Rectal smooth muscle tissue (tissue), 1 donor: Measurements from ENCODE around the gene PRICKLE3.
A peak's percentile ranks its signal among the peaks of the same experiment; 100 is the strongest.

ENCODE experiments used
- H3K27ac ChIP-seq: one replicate; pipeline ENCODE4 v1.7.0; 2013; ENCODE audit warnings: low read depth, low read length, inconsistent platforms
- H3K27me3 ChIP-seq: one replicate; pipeline ENCODE4 v1.7.0; 2013; ENCODE audit warnings: low read length; ENCODE audit not compliant: control insufficient read depth, insufficient read depth
- H3K36me3 ChIP-seq: one replicate; pipeline ENCODE4 v1.7.0; 2013; ENCODE audit warnings: low read length; ENCODE audit not compliant: control insufficient read depth, insufficient read depth
- H3K4me1 ChIP-seq: one replicate; pipeline ENCODE4 v1.7.0; 2013; ENCODE audit warnings: low read length; ENCODE audit not compliant: control insufficient read depth, insufficient read depth
- H3K4me3 ChIP-seq: one replicate; pipeline ENCODE4 v1.7.0; 2013; ENCODE audit warnings: low read length
- H3K9ac ChIP-seq: one replicate; pipeline ENCODE4 v1.7.0; 2013; ENCODE audit warnings: low read length

PRICKLE3 gene

GRCh38 chrX:49187526-49187925, 1.4 kb upstream of the PRICKLE3 start:
- no peaks in the 10 kb centered on the region for H3K27me3 ChIP-seq
- no peak overlapping the region for H3K4me3 ChIP-seq
- no peaks in the 10 kb centered on the region for H3K4me1 ChIP-seq
- no peak overlapping the region for H3K9ac ChIP-seq
- H3K36me3 ChIP-seq = peaks cover 4% of the 10 kb centered on the region
- no peak overlapping the region for H3K27ac ChIP-seq

- H3K27ac ChIP-seq = peak overlapping the region; percentile 78
- H3K36me3 ChIP-seq = peaks cover 4% of the 10 kb centered on the region
- H3K4me1 ChIP-seq = no peaks in the 10 kb centered on the region
- H3K9ac ChIP-seq = no peak overlapping the region
- no peaks in the 10 kb centered on the region for H3K27me3 ChIP-seq
- H3K4me3 ChIP-seq = no peak overlapping the region
Observed at GRCh38 chrX:49187028-49187394, 838 bp upstream of the PRICKLE3 start.

GRCh38 chrX:49184294-49185281, 1.6 kb downstream of the PRICKLE3 start:
- Histone ChIP-seq H3K4me3 (peak overlapping the region; percentile 35), H3K9ac (no peak overlapping the region), H3K27ac (peak overlapping the region; percentile 52), H3K27me3 (no peaks in the 10 kb centered on the region), H3K36me3 (peaks cover 4% of the 10 kb centered on the region), H3K4me1 (no peaks in the 10 kb centered on the region)

- Histone ChIP-seq H3K27me3 (no peaks in the 10 kb centered on the region), H3K27ac (no peak overlapping the region), H3K9ac (no peak overlapping the region), H3K36me3 (peaks cover 4% of the 10 kb centered on the region), H3K4me3 (no peak overlapping the region), H3K4me1 (no peaks in the 10 kb centered on the region)
Observed at GRCh38 chrX:49183701-49184281, 2.4 kb downstream of the PRICKLE3 start.

- Histone ChIP-seq H3K27ac (no peak overlapping the region), H3K27me3 (no peaks in the 10 kb centered on the region), H3K4me1 (no peaks in the 10 kb centered on the region), H3K36me3 (peaks cover 8% of the 10 kb centered on the region), H3K9ac (no peak overlapping the region), H3K4me3 (no peak overlapping the region)
Observed at GRCh38 chrX:49179358-49179757, 6.8 kb downstream of the PRICKLE3 start.

GRCh38 chrX:49178537-49178936, 7.6 kb downstream of the PRICKLE3 start:
- Histone ChIP-seq H3K9ac (no peak overlapping the region), H3K27ac (no peak overlapping the region), H3K4me3 (no peak overlapping the region), H3K27me3 (no peaks in the 10 kb centered on the region), H3K36me3 (peaks cover 8% of the 10 kb centered on the region), H3K4me1 (no peaks in the 10 kb centered on the region)

GRCh38 chrX:49177873-49178480, 8.2 kb downstream of the PRICKLE3 start:
- H3K4me3 ChIP-seq = no peak overlapping the region
- no peak overlapping the region for H3K9ac ChIP-seq

GRCh38 chrX:49177338-49177833, 8.8 kb downstream of the PRICKLE3 start:
- Histone ChIP-seq H3K4me3 (no peak overlapping the region), H3K36me3 (peaks cover 4% of the 10 kb centered on the region), H3K9ac (no peak overlapping the region), H3K27me3 (no peaks in the 10 kb centered on the region), H3K4me1 (no peaks in the 10 kb centered on the region), H3K27ac (peak overlapping the region; percentile 18)

More at GRCh38 chrX:49177873-49178480, 8.2 kb downstream of the PRICKLE3 start:
- H3K4me1 ChIP-seq = no peaks in the 10 kb centered on the region
- H3K36me3 ChIP-seq = peaks cover 4% of the 10 kb centered on the region
- no peak overlapping the region for H3K27ac ChIP-seq
- no peaks in the 10 kb centered on the region for H3K27me3 ChIP-seq

- Histone ChIP-seq H3K4me3 (no peak overlapping the region), H3K27ac (peak overlapping the region; percentile 18)
Observed at GRCh38 chrX:49176421-49177326, 9.5 kb downstream of the PRICKLE3 start.

GRCh38 chrX:49175435-49176274, 10.5 kb downstream of the PRICKLE3 start:
- Histone ChIP-seq H3K4me1 (no peaks in the 10 kb centered on the region), H3K36me3 (peaks cover 4% of the 10 kb centered on the region), H3K27ac (no peak overlapping the region), H3K4me3 (no peak overlapping the region), H3K27me3 (no peaks in the 10 kb centered on the region), H3K9ac (no peak overlapping the region)

More at GRCh38 chrX:49176421-49177326, 9.5 kb downstream of the PRICKLE3 start:
- H3K27me3 ChIP-seq = no peaks in the 10 kb centered on the region
- peaks cover 4% of the 10 kb centered on the region for H3K36me3 ChIP-seq
- H3K4me1 ChIP-seq = no peaks in the 10 kb centered on the region
- no peak overlapping the region for H3K9ac ChIP-seq

- Histone ChIP-seq H3K4me3 (no peak overlapping the region), H3K36me3 (peaks cover 4% of the 10 kb centered on the region), H3K27ac (no peak overlapping the region), H3K27me3 (no peaks in the 10 kb centered on the region), H3K4me1 (no peaks in the 10 kb centered on the region), H3K9ac (no peak overlapping the region)
Observed at GRCh38 chrX:49174723-49175122, 11.4 kb downstream of the PRICKLE3 start.
